Endothelial cell of umbilical vein (primary cell): ENCODE results near the gene SMIM36. TPM values are rescaled to one million over a fixed set of nuclear protein-coding genes. Genes with fewer than 3 reads are reported as not detected.

Experiments
- BruUV-seq: library from RNA; stranded (reverse); fragments of 400-500 nt; replicated peaks from 2 replicates; lab custom pipeline; 2021; lab: Mats Ljungman, UMichigan
- CTCF ChIA-PET: fragments of 300-600, 350-600 bp; sonication (Branson Sonifier 250); formaldehyde crosslinking; loops from one replicate; lab custom pipeline; 2021; ENCODE audit warnings: antibody characterized with exemption, inconsistent platforms; lab: Charles Lee
- POLR2A ChIA-PET: fragments of 300-600, 350-600 bp; sonication (Branson Sonifier 250); formaldehyde crosslinking; loops from one replicate; lab custom pipeline; 2021; ENCODE audit warnings: antibody characterized with exemption, inconsistent platforms; lab: Charles Lee
- DNase-seq: peaks from one replicate; pipeline ENCODE4 v3.0.0-alpha.2; 2011; ENCODE audit warnings: low read depth, low spot score
- FAIRE-seq: peaks from 2 replicates; lab custom pipeline; 2011; peaks lifted over from hg19 to GRCh38; lab: Jason Lieb, UNC
- H2AFZ ChIP-seq: 2 replicates; pipeline ENCODE4 v1.6.0; 2012; ENCODE audit warnings: low read depth, low read length, control low read depth, inconsistent platforms
- H3K27ac ChIP-seq: 2 replicates; pipeline ENCODE4 v1.5.1; 2011; ENCODE audit warnings: low read depth, mild to moderate bottlenecking, control low read depth, low read length, moderate library complexity; ENCODE audit not compliant: insufficient read depth
- H3K27me3 ChIP-seq, 2 experiments: 2 replicates each; pipeline versions ENCODE4 v1.6.0 to v1.6.1; 2011; ENCODE audit warnings: low read length in 2 of 2, mixed read lengths in 1 of 2; ENCODE audit not compliant: control insufficient read depth in 2 of 2, insufficient read depth in 2 of 2
- H3K36me3 ChIP-seq, 2 experiments: 2 replicates in 1 of 2; 3 replicates in 1 of 2; pipeline ENCODE4 v1.5.1; 2011; ENCODE audit warnings: low read length in 2 of 2, mild to moderate bottlenecking in 1 of 2, moderate library complexity in 1 of 2; ENCODE audit not compliant: control insufficient read depth in 2 of 2, insufficient read depth in 2 of 2; ENCODE audit errors: extremely low read depth in 1 of 2
- H3K4me1 ChIP-seq: 3 replicates; pipeline ENCODE4 v1.5.1; 2011; ENCODE audit warnings: mild to moderate bottlenecking, low read length; ENCODE audit not compliant: control insufficient read depth, insufficient read depth; ENCODE audit errors: extremely low read depth
- H3K4me2 ChIP-seq: 2 replicates; pipeline ENCODE4 v1.6.1; 2011; ENCODE audit warnings: low read length, control low read depth, mixed read lengths; ENCODE audit not compliant: insufficient read depth
- H3K4me3 ChIP-seq, 3 experiments: fragments of 200-600 bp in 1 of 3; sonication (generic), shearing (Covaris generic) in 1 of 3; replicated peaks in 1 of 3; 2 replicates each; pipeline ENCODE4 v1.5.1; 2011 to 2016; ENCODE audit warnings: control low read depth in 3 of 3, low read length in 3 of 3, mild to moderate bottlenecking in 2 of 3, inconsistent platforms in 1 of 3, low read depth in 1 of 3, moderate library complexity in 1 of 3; ENCODE audit not compliant: insufficient read depth in 1 of 3
- H3K79me2 ChIP-seq: 2 replicates; pipeline ENCODE4 v1.6.0; 2012; ENCODE audit warnings: low read length, inconsistent platforms; ENCODE audit not compliant: control insufficient read depth, insufficient read depth
- H3K9ac ChIP-seq: replicated peaks from 2 replicates; pipeline ENCODE3; 2011; ENCODE audit warnings: low read length, control low read depth; ENCODE audit not compliant: insufficient read depth; ENCODE audit errors: extremely low read depth
- H3K9me1 ChIP-seq: replicated peaks from 3 replicates; pipeline ENCODE4 v1.6.0; 2011; ENCODE audit warnings: mild to moderate bottlenecking, low read length; ENCODE audit not compliant: control insufficient read depth, insufficient read depth; ENCODE audit errors: extremely low read depth
- H3K9me3 ChIP-seq: replicated peaks from 2 replicates; pipeline ENCODE4 v1.5.1; 2012; ENCODE audit warnings: low read length, inconsistent platforms; ENCODE audit not compliant: control insufficient read depth, insufficient read depth
- H4K20me1 ChIP-seq: replicated peaks from 2 replicates; pipeline ENCODE3; 2011; ENCODE audit warnings: mild to moderate bottlenecking, low read length; ENCODE audit not compliant: control insufficient read depth, insufficient read depth; ENCODE audit errors: extremely low read depth
- EZH2 ChIP-seq: IDR thresholded peaks from 2 replicates; pipeline ENCODE4 v1.6.1; 2012; ENCODE audit warnings: borderline replicate concordance, low read depth, mild to moderate bottlenecking, moderate library complexity, low read length, inconsistent platforms; ENCODE audit not compliant: severe bottlenecking
- FOS ChIP-seq: IDR thresholded peaks from 2 replicates; pipeline ENCODE4 v1.6.1; 2011; ENCODE audit warnings: mild to moderate bottlenecking, low read length, moderate library complexity, borderline replicate concordance; ENCODE audit not compliant: insufficient read depth
- GATA2 ChIP-seq: IDR thresholded peaks from 2 replicates; pipeline ENCODE4 v1.7.0; 2011; ENCODE audit warnings: low read depth, mild to moderate bottlenecking, moderate library complexity, mixed read lengths, low read length; ENCODE audit not compliant: insufficient read length, insufficient read depth
- JUN ChIP-seq: IDR thresholded peaks from 2 replicates; pipeline ENCODE4 v1.6.1; 2011; ENCODE audit warnings: borderline replicate concordance, low read depth; ENCODE audit not compliant: insufficient read length, insufficient read depth
- MAX ChIP-seq: IDR thresholded peaks from 2 replicates; pipeline ENCODE4 v1.6.1; 2011; ENCODE audit not compliant: insufficient read depth, insufficient read length
- MYC ChIP-seq: IDR thresholded peaks from one replicate; pipeline ENCODE4 v1.6.1; 2011; ENCODE audit warnings: mild to moderate bottlenecking, low read depth, low read length
- POLR2A ChIP-seq: IDR thresholded peaks from 2 replicates; pipeline ENCODE4 v1.6.1; 2012; ENCODE audit warnings: low read depth, mild to moderate bottlenecking, control low read depth, low read length
- POLR2AphosphoS5 ChIP-seq: IDR thresholded peaks from 2 replicates; pipeline ENCODE4 v1.6.1; 2012; ENCODE audit warnings: low read depth, mild to moderate bottlenecking, control low read depth, low read length, moderate library complexity; ENCODE audit not compliant: insufficient read depth
- dilution Hi-C: fragments of 300-500 bp; cut with MboI; formaldehyde crosslinking; loops from one replicate; pipeline ENCODE4 v1.15.0; 2019; ENCODE audit warnings: low sequenced_read_pairs; ENCODE audit not compliant: extremely low pct_ligation_motif_present
- intact Hi-C: fragments of 100-400 bp; cut with micrococcal nuclease; formaldehyde crosslinking; loops from one replicate; pipeline ENCODE4 v1.10.0; 2022
- polyA plus RNA-seq, 4 experiments: library from polyadenylated mRNA; depleted of rRNA in 3 of 4; stranded (reverse) in 3 of 4; unstranded in 1 of 4; fragments of >200 nt; gene quantifications; 2 replicates each; pipeline versions ENCODE4 v1.2.1 to v1.2.3, GENCODE V29; 2011 to 2012; ENCODE audit warnings: missing spikeins in 1 of 4
- total RNA-seq: library from RNA; stranded (reverse); gene quantifications from 2 replicates; pipeline ENCODE4 v1.2.3, GENCODE V29; 2021
- TF ChIP-seq, protein P1 (sequence below), 2 donors: IDR thresholded peaks; 1 replicate in 1 of 2; 2 replicates in 1 of 2; pipeline ENCODE4 v1.5.1; 2011; ENCODE audit warnings: low read length in 2 of 2, mild to moderate bottlenecking in 2 of 2, moderate library complexity in 2 of 2, control low read depth in 1 of 2, inconsistent platforms in 1 of 2, low read depth in 1 of 2; ENCODE audit not compliant: insufficient read depth in 1 of 2; ENCODE audit errors: extremely low read depth in 1 of 2

The SMIM36 gene
- total and polyA plus RNA-seq, 2 donors (not counting 3 experiments of a cell fraction or from before 2014, with no cell fraction given) = not detected

- dilution Hi-C loops (no loop called here), intact Hi-C loops (no loop called here)
- Histone ChIP-seq H3K9me1 (no peaks in the 10 kb centered on the region), H3K4me2 (no peak overlapping the region), H2AFZ (no peak overlapping the region), H3K4me3 (no peak overlapping the region), H3K27ac (no peak overlapping the region), H3K9me3 (no peaks in the 10 kb centered on the region), H3K79me2 (no peaks in the 10 kb centered on the region), H3K4me1 (no peaks in the 10 kb centered on the region), H3K27me3 (no peaks in the 10 kb centered on the region), H3K36me3 (no peaks in the 10 kb centered on the region), H4K20me1 (no peaks in the 10 kb centered on the region), H3K9ac (no peak overlapping the region)
- BruUV-seq = no TSS peak
- TF ChIP-seq EZH2 (no peak), POLR2A (no peak), POLR2AphosphoS5 (no peak), GATA2 (no peak), MAX (no peak), JUN (no peak), FOS (no peak), MYC (no peak)
- TF ChIP-seq, protein P1, sequence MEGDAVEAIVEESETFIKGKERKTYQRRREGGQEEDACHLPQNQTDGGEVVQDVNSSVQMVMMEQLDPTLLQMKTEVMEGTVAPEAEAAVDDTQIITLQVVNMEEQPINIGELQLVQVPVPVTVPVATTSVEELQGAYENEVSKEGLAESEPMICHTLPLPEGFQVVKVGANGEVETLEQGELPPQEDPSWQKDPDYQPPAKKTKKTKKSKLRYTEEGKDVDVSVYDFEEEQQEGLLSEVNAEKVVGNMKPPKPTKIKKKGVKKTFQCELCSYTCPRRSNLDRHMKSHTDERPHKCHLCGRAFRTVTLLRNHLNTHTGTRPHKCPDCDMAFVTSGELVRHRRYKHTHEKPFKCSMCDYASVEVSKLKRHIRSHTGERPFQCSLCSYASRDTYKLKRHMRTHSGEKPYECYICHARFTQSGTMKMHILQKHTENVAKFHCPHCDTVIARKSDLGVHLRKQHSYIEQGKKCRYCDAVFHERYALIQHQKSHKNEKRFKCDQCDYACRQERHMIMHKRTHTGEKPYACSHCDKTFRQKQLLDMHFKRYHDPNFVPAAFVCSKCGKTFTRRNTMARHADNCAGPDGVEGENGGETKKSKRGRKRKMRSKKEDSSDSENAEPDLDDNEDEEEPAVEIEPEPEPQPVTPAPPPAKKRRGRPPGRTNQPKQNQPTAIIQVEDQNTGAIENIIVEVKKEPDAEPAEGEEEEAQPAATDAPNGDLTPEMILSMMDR (IDR thresholded peaks at IDR 0.05; ENCODE audit: extremely low read depth in 1 of 2, insufficient read depth in 1 of 2, low read depth in 1 of 2, low read length in 2 of 2) = no peak
- POLR2A ChIA-PET = no interaction called here
- CTCF ChIA-PET = interaction anchor here (0.9 to 1.7 kb wide), 2 partner anchors 21 kb away, joined by 3 to 4 read pairs; no protein-coding TSS in a partner anchor
- no peak for DNase-seq
- FAIRE-seq = no peak
Measured at GRCh38 chr17:55492781-55493341, 18.4 kb downstream of the SMIM36 start.
